Chondrocyte (in vitro differentiated cells): ENCODE results near the gene KCNQ5. TPM values are rescaled to one million over a fixed set of nuclear protein-coding genes. Genes with fewer than 3 reads are reported as not detected.

ENCODE experiments used
- DNase-seq: peaks from one replicate; pipeline ENCODE4 v3.0.0; 2021; ENCODE audit warnings: mixed read lengths, low spot score
- H3K27ac Mint-ChIP-seq: one replicate; pipeline ENCODE4 v1.8.0; 2021; ENCODE audit warnings: mild to moderate bottlenecking, moderate library complexity, mixed read lengths; ENCODE audit not compliant: unreplicated experiment
- H3K27me3 Mint-ChIP-seq: 2 replicates; pipeline ENCODE4 v1.8.0; 2021; ENCODE audit warnings: low read depth, mixed read lengths
- H3K36me3 Mint-ChIP-seq: 2 replicates; pipeline ENCODE4 v1.8.0; 2021; ENCODE audit warnings: low read depth, mixed read lengths
- H3K4me1 Mint-ChIP-seq: 2 replicates; pipeline ENCODE4 v1.8.0; 2021; ENCODE audit warnings: low read depth, mild to moderate bottlenecking, mixed read lengths
- H3K4me3 Mint-ChIP-seq: one replicate; pipeline ENCODE4 v1.8.0; 2021; ENCODE audit warnings: mild to moderate bottlenecking, moderate library complexity, mixed read lengths; ENCODE audit not compliant: unreplicated experiment
- H3K9me3 Mint-ChIP-seq: 2 replicates; pipeline ENCODE4 v1.8.0; 2021; ENCODE audit warnings: low read depth, mixed read lengths
- CTCF ChIP-seq: fragments of 200-600 bp; sonication (generic); IDR thresholded peaks from 2 replicates; pipeline ENCODE4 v1.5.0; 2021; ENCODE audit warnings: antibody characterized with exemption, mild to moderate bottlenecking, moderate library complexity
- total RNA-seq: library from RNA; stranded (reverse); gene quantifications from 3 replicates; pipeline ENCODE4 v1.2.1, GENCODE V29; 2021

KCNQ5 gene
- total RNA-seq, 1 donor from 2014 or later, result 4.1 TPM

GRCh38 chr6:72825315-72825911 is 203.5 kb downstream of the KCNQ5 start:
- H3K4me1 Mint-ChIP-seq, result peaks cover 9% of the 10 kb centered on the region

DNA sequence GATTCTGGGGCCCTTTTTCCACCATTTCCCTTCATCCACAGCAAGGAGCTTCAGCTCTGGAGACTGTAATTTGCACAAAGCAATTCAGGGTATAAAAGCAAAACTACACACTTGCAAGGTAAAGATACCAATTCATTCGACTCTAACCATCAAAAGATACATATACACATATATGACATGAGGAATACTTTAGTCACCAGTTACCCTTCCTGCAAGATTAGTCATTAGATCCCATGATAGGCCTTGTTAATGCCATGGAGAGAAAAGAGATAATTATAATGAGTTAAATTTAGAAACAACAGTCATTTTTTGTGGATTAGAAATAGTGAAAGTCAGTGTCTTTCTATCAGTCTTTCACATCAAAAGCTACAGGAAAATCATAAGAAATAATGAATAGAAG is 204.2 kb downstream of the KCNQ5 start:
- Mint-ChIP-seq H3K36me3 (peaks cover 5% of the 10 kb centered on the region), H3K4me1 (peaks cover 9% of the 10 kb centered on the region), H3K4me3 (no peak overlapping the region), H3K9me3 (peaks cover 14% of the 10 kb centered on the region), H3K27ac (no peak overlapping the region), H3K27me3 (no peaks in the 10 kb centered on the region)
- TF ChIP-seq CTCF, result no peak
- no peak for DNase-seq

More at GRCh38 chr6:72825315-72825911, 203.5 kb downstream of the KCNQ5 start:
- Mint-ChIP-seq H3K36me3 (peaks cover 3% of the 10 kb centered on the region), H3K27me3 (no peaks in the 10 kb centered on the region), H3K4me3 (no peak overlapping the region), H3K27ac (no peak overlapping the region), H3K9me3 (peaks cover 14% of the 10 kb centered on the region)
- TF ChIP-seq CTCF, result no peak
- no peak for DNase-seq

- Mint-ChIP-seq H3K4me3 (no peak overlapping the region), H3K4me1 (peaks cover 9% of the 10 kb centered on the region), H3K27me3 (no peaks in the 10 kb centered on the region), H3K9me3 (peaks cover 14% of the 10 kb centered on the region), H3K36me3 (peaks cover 5% of the 10 kb centered on the region), H3K27ac (no peak overlapping the region)
- TF ChIP-seq CTCF, result no peak
- no peak for DNase-seq
These were observed 205.0 kb downstream of the KCNQ5 start for GRCh38 chr6:72826744-72827438.

- DNase-seq, result no peak
These were observed 207.0 kb downstream of the KCNQ5 start for GRCh38 chr6:72828904-72829303.

GRCh38 chr6:72832271-72832670 is 210.4 kb downstream of the KCNQ5 start:
- peaks cover 18% of the 10 kb centered on the region for H3K4me1 Mint-ChIP-seq

More at GRCh38 chr6:72828904-72829303, 207.0 kb downstream of the KCNQ5 start:
- Mint-ChIP-seq H3K36me3 (peaks cover 5% of the 10 kb centered on the region), H3K27me3 (no peaks in the 10 kb centered on the region), H3K27ac (no peak overlapping the region), H3K4me3 (no peak overlapping the region), H3K4me1 (peaks cover 14% of the 10 kb centered on the region), H3K9me3 (peaks cover 14% of the 10 kb centered on the region)
- TF ChIP-seq CTCF, result no peak

More at GRCh38 chr6:72832271-72832670, 210.4 kb downstream of the KCNQ5 start:
- Mint-ChIP-seq H3K4me3 (no peak overlapping the region), H3K36me3 (peaks cover 2% of the 10 kb centered on the region), H3K9me3 (peaks cover 4% of the 10 kb centered on the region), H3K27ac (no peak overlapping the region), H3K27me3 (no peaks in the 10 kb centered on the region)
- TF ChIP-seq CTCF, result no peak
- no peak for DNase-seq
